ENCODE data around the gene THTPA. TPM values are rescaled to one million over a fixed set of nuclear protein-coding genes. Genes with fewer than 3 reads are reported as not detected.
"Not testable (repeated sequence)": the region's sequence is repeated elsewhere in the genome, so short reads cannot be mapped to it uniquely, and the experiment has no call there.

THTPA gene
- total RNA-seq, 1 donor from 2014 or later, result 37.2 TPM

DNA sequence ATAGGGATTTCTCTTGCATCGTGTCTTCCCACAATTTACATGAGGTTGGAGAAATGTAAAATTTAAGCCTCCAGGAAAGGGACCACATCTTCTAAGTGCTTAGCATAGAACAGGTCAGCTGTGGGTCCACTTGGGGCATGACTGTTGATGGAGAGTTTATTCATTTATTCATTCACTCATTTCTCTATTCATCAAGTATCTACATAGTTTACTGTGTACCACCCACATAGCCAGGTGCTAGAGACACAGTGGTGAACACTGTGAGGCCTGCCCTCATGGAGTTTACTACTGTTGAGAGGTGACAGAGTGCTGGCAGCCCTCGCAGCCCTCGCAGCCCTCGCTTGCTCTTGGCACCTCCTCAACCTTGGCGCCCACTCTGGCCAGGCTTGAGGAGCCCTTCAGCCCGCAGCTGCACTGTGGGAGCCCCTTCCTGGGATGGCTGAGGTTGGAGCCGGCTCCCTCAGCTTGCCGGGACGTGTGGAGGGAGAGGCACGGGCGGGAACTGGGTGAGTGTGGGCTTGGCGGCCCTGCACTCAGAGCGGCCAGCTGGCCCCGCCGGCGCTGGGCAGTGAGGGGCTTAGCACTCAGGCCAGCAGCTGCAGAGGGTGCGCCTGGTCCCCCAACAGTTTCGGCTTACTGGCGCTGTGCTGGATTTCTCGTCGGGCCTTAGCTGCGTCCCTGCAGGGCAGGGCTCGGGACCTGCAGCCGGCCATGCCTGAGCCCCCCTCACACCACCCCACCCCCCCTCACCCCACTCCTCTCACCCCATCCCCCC lies 24.3 kb downstream of the THTPA start:
- H3K4me3 ChIP-seq (ENCODE audit: low read depth, low read length), result no peak overlapping the region
- TF ChIP-seq, protein P1, sequence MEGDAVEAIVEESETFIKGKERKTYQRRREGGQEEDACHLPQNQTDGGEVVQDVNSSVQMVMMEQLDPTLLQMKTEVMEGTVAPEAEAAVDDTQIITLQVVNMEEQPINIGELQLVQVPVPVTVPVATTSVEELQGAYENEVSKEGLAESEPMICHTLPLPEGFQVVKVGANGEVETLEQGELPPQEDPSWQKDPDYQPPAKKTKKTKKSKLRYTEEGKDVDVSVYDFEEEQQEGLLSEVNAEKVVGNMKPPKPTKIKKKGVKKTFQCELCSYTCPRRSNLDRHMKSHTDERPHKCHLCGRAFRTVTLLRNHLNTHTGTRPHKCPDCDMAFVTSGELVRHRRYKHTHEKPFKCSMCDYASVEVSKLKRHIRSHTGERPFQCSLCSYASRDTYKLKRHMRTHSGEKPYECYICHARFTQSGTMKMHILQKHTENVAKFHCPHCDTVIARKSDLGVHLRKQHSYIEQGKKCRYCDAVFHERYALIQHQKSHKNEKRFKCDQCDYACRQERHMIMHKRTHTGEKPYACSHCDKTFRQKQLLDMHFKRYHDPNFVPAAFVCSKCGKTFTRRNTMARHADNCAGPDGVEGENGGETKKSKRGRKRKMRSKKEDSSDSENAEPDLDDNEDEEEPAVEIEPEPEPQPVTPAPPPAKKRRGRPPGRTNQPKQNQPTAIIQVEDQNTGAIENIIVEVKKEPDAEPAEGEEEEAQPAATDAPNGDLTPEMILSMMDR (conservative IDR thresholded peaks at IDR 0.05; ENCODE audit: low read depth, low read length), result no peak
- DNase-seq (ENCODE audit: low read depth), result no peak

DNA sequence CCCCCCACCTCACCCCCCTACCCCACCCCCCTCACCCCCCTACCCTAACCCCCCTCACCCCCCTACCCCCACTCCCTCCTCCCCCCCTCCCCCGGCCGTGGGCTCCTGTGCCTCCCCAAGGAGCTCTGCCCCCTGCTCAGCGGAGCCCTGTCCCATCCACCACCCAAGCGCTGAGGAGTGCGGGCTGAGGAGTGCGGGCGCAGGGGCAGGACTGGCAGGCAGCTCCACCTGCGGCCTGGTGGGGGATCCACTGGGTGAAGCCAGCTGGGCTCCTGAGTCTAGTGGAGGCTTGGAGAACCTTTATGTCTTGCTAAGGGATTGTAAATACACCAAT lies 24.8 kb downstream of the THTPA start:
- H3K4me3 ChIP-seq (ENCODE audit: low read depth, low read length), result no peak overlapping the region
- DNase-seq (ENCODE audit: low read depth), result no peak
- TF ChIP-seq, protein P1 (conservative IDR thresholded peaks at IDR 0.05; ENCODE audit: low read depth, low read length), result no peak

DNA sequence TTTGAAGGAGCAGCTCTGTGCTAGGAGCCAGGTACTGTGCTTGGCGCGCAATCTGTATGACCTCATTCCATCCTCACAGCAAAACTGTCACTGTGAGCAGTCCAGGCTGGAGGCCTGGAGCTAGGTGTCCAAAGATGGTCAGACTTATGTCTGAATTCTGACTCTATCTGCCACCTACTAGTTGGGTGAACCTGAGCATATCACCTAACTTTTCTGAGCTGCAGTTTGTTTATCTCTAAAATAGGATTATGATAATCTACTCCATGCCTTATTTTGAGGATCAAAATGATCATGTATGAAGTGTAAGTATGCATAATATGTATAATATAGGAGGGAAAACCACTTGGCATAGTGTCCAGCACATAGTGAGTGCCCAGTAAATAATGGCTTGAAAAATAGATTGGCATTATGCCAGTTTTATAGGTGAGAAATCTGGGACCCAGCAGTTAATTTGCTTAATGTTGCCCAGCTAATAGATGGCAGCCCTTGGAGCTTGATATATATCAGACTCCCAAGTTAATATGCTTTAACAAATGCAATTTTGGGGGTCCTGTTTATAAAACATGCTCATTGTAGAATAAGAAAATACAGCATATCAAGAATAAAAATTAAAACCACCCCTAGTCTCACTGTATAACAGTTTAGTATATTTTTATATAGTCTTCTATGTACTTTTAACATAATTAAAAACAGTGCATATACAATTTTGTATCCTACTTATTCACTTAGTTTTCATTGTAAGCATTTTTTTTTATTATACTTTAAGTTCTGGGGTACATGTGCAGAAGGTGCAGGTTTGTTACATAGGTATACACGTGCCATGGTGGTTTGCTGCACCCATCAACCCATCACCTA lies 27.1 kb downstream of the THTPA start:
- H3K4me3 ChIP-seq (ENCODE audit: low read depth, low read length), result no peak overlapping the region
- no peak for DNase-seq (ENCODE audit: low read depth)
- TF ChIP-seq, protein P1 (conservative IDR thresholded peaks at IDR 0.05; ENCODE audit: low read depth, low read length), result no peak

DNA sequence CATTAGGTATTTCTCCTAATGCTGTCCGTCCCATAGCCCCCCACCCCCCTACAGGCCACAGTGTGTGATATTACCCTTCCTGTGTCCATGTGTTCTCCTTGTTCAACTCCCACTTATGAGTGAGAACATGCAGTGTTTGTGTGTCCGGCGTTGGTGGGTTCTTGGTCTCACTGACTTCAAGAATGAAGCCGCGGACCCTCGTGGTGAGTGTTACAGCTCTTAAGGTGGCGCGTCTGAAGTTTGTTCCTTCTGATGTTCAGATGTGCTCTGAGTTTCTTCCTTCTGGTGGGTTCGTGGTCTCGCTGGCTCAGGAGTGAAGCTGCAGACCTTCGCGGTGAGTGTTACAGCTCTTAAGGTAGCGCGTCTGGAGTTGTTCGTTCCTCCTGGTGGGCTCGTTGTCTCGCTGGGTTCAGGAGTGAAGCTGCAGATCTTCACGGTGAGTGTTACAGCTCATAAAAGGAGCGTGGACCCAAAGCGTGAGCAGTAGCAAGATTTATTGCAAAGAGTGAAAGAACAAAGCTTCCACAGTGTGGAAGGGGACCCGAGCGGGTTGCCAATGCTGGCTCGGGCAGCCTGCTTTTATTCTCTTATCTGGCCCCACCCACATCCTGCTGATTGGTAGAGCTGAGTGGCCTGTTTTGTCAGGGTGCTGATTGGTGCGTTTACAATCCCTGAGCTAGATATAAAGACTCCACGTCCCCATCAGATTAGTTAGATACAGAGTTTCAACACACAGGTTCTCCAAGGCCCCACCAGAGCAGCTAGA lies 27.9 kb downstream of the THTPA start:
- DNase-seq (ENCODE audit: low read depth); H3K4me3 ChIP-seq (ENCODE audit: low read depth, low read length): not testable (repeated sequence)

DNA sequence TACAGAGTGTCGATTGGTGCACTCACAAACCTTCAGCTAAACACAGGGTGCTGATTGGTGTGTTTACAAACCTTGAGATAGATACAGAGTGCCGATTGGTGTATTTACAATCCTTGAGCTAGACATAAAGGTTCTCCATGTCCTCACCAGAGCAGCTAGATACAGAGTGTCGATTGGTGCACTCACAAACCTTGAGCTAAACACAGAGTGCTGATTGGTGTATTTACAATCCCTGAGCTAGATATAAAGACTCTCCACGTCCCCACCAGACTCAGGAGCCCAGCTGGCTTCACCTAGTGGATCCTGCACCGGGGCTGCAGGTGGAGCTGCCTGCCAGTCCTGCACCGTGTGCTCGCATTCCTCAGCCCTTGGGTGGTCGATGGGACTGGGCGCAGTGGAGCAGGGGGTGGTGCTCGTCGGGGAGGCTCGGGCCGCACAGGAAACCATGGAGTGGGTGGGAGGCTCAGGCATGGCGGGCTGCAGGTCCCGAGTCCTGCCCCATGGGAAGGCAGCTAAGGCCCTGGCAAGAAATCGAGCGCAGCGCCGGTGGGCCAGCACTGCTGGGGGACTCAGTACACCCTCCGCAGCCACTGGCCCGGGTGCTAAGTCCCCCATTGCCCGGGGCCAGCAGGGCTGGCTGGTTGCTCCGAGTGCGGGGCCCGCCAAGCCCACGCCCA lies 28.6 kb downstream of the THTPA start:
- DNase-seq (ENCODE audit: low read depth); H3K4me3 ChIP-seq (ENCODE audit: low read depth, low read length): not testable (repeated sequence)

DNA sequence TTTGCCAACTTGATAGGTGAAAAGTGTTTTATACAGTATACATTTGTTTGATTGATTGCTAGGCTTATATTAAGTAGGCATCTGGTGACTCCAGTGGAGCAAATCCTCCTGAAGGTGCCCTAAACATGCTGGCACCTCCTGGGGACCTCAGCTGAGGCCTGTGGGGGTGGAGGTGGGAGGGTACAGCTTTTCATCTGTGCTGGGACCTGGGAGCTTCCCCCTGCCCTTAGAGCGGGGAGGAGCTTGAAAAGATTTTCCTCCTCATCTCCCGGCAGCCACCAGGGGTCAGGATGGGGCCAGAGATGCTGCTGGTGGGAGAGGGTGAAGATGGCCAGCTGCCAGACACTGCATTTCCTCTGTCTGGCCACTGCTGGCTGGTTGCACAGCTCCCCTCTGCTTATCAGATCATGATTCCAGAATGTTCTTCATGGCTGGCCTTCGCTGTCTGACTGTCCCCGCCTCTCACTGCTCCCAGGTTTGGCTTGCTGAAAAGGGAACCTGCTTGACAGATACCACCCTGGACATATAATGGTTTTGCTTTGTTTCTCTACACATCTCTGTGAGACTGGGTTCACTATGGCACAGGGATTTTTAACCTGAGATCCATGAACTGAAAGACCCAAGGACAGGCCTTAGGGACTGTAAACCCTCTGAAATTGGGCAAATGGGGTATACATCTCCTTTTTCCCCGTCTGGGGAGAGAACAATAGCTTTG lies 33.0 kb downstream of the THTPA start:
- DNase-seq (ENCODE audit: low read depth), result peak; percentile 35
- TF ChIP-seq, protein P1 (conservative IDR thresholded peaks at IDR 0.05; ENCODE audit: low read depth, low read length), result peak; percentile 86
- no peak overlapping the region for H3K4me3 ChIP-seq (ENCODE audit: low read depth, low read length)

DNA sequence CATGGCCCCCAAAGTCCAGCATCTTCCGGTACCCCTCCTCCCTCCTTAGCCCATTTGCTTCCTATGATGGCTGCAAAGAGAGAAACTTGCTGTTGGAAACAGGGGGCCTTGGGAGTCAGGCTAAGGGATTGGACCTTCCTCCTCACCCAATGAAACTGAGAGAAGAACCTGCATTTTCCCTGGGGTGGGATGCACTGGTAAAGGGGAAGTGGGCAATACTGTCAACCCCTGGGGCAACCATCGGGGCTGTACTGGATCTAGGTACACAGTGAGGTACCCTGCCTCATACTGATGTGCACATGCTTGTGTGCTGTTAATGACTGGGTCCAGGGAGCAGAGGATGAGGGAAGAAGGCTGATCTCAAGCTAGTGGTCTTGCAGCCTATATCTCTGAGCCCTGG lies 33.5 kb downstream of the THTPA start:
- no peak overlapping the region for H3K4me3 ChIP-seq (ENCODE audit: low read depth, low read length)
- no peak for DNase-seq (ENCODE audit: low read depth)
- TF ChIP-seq, protein P1 (conservative IDR thresholded peaks at IDR 0.05; ENCODE audit: low read depth, low read length), result no peak
